Brain microvascular endothelial cell (primary cell): ENCODE data around the gene SGPP1.
A peak's percentile ranks its signal among the peaks of the same experiment; 100 is the strongest.
"Not testable (repeated sequence)": the region's sequence is repeated elsewhere in the genome, so short reads cannot be mapped to it uniquely, and the experiment has no call there.

Experiments
- DNase-seq: peaks from one replicate; pipeline ENCODE4 v3.0.0-alpha.2; 2020
- H3K27ac ChIP-seq: fragments of 250-450 bp; sonication (Bioruptor Pico); 2 replicates; pipeline ENCODE4 v1.5.1; 2020; ENCODE audit warnings: mild to moderate bottlenecking, moderate library complexity
- H3K27me3 ChIP-seq: fragments of 250-450 bp; sonication (Bioruptor Pico); replicated peaks from 2 replicates; pipeline ENCODE4 v1.5.1; 2020; ENCODE audit warnings: mild to moderate bottlenecking
- H3K36me3 ChIP-seq: fragments of 250-450 bp; sonication (Bioruptor Pico); replicated peaks from 2 replicates; pipeline ENCODE4 v1.5.1; 2020; ENCODE audit warnings: mild to moderate bottlenecking
- H3K4me3 ChIP-seq: 2 replicates; pipeline ENCODE4 v1.5.1; 2011; ENCODE audit warnings: low read depth, mild to moderate bottlenecking, control low read depth, low read length, moderate library complexity
- CTCF ChIP-seq: IDR thresholded peaks from 2 replicates; pipeline ENCODE4 v1.5.1; 2011; ENCODE audit warnings: low read depth, mild to moderate bottlenecking, moderate library complexity, low read length, control low read depth, inconsistent platforms; ENCODE audit errors: missing control alignments
- in situ Hi-C: cut with HindIII; loops from 2 replicates; pipeline ENCODE4 v1.10.0; 2017; ENCODE audit warnings: low sequenced_read_pairs, low pct_ligation_motif_present

SGPP1 gene

GRCh38 chr14:63638493-63638892 lies 89.4 kb downstream of the SGPP1 start:
- Histone ChIP-seq H3K36me3 (no peaks in the 10 kb centered on the region), H3K27ac (no peak overlapping the region), H3K27me3 (no peaks in the 10 kb centered on the region), H3K4me3 (no peak overlapping the region)
- in situ Hi-C loops, result no loop called here
- TF ChIP-seq CTCF, result no peak
- DNase-seq, result no peak

DNA sequence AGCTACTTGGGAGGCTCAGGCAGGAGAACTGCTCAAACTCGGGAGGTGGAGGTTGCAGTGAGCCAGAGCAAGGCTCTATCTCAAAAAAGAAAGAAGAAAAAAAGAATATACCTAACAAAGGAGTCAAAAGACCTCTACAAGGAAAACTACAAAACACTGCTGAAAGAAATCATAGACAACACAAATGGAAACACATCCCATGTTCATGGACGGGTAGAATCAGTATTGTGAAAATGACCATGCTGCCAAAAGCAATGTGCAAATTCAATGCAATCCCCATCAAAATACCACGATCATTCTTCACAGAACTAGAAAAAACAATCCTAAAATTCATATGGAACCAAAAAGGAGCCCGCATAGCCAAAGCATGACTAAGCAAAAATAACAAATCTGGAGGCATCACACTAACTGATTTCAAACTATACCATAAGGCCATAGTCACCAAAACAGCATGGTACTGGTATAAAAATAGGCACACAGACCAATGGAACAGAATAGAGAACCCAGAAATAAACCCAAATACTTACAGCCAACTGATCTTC lies 91.7 kb downstream of the SGPP1 start:
- H3K27ac ChIP-seq, H3K27me3 ChIP-seq, H3K4me3 ChIP-seq, in situ Hi-C loops, H3K36me3 ChIP-seq: not testable (repeated sequence)
- DNase-seq, result peak; percentile 43
